Activated B cell treated with CpG ODN at 0.5 μM for 24 hours (primary cell): ENCODE measurements around the gene RNF152. TPM values are rescaled to one million over a fixed set of nuclear protein-coding genes. Genes with fewer than 3 reads are reported as not detected.

Experiments
- ATAC-seq: fragments of 200-7000 bp; cut with Tn5 transposase; one replicate; pipeline ENCODE4 v1.10.0; 2021; ENCODE audit warnings: low read depth, mild to moderate bottlenecking, moderate library complexity
- CTCF ChIA-PET: fragments of 350-600 bp; sonication (Branson Sonifier 250); formaldehyde crosslinking; loops from one replicate; lab custom pipeline; 2021; ENCODE audit warnings: antibody characterized with exemption; lab: Charles Lee
- POLR2A ChIA-PET: fragments of 350-600 bp; sonication (Branson Sonifier 250); formaldehyde crosslinking; loops from one replicate; lab custom pipeline; 2021; ENCODE audit warnings: antibody characterized with exemption; lab: Charles Lee
- DNase-seq: peaks from one replicate; pipeline ENCODE4 v3.0.0; 2022
- H3K27ac Mint-ChIP-seq: one replicate; pipeline ENCODE4 v1.8.0; 2020; ENCODE audit warnings: mixed read lengths
- H3K27me3 Mint-ChIP-seq: one replicate; pipeline ENCODE4 v1.8.0; 2021; ENCODE audit warnings: mixed read lengths
- H3K36me3 Mint-ChIP-seq: one replicate; pipeline ENCODE4 v1.8.0; 2021; ENCODE audit warnings: low read depth, mixed read lengths
- H3K4me1 Mint-ChIP-seq: one replicate; pipeline ENCODE4 v1.8.0; 2021; ENCODE audit warnings: mixed read lengths
- H3K4me3 Mint-ChIP-seq: one replicate; pipeline ENCODE4 v1.8.0; 2020; ENCODE audit warnings: mild to moderate bottlenecking, mixed read lengths
- H3K9me3 Mint-ChIP-seq: one replicate; pipeline ENCODE4 v1.8.0; 2020; ENCODE audit warnings: mixed read lengths
- CTCF ChIP-seq: fragments of 200-600 bp; IDR thresholded peaks from one replicate; pipeline ENCODE4 v1.8.0; 2022; ENCODE audit warnings: antibody characterized with exemption, mild to moderate bottlenecking
- intact Hi-C: fragments of 100-400 bp; cut with micrococcal nuclease; formaldehyde crosslinking; loops from one replicate; pipeline ENCODE4 v1.15.1; 2024
- total RNA-seq: library from RNA; stranded (reverse); gene quantifications from 2 replicates; pipeline ENCODE4 v1.2.3, GENCODE V29; 2022

The RNF152 gene
- total RNA-seq, 1 donor from 2014 or later, result 0.02 TPM

GRCh38 chr18:61883547-61883946 lies 9.3 kb downstream of the RNF152 start:
- H3K9me3 Mint-ChIP-seq, result no peaks in the 10 kb centered on the region
- H3K27me3 Mint-ChIP-seq, result peaks cover 5% of the 10 kb centered on the region
- H3K4me1 Mint-ChIP-seq, result no peaks in the 10 kb centered on the region
- intact Hi-C loops, result no loop called here
- no peaks in the 10 kb centered on the region for H3K36me3 Mint-ChIP-seq
- no peak overlapping the region for H3K27ac Mint-ChIP-seq
- ChIA-PET CTCF (no interaction called here), POLR2A (no interaction called here)
- ATAC-seq (no peak), DNase-seq (no peak)
- TF ChIP-seq CTCF, result no peak
- no peak overlapping the region for H3K4me3 Mint-ChIP-seq

DNA sequence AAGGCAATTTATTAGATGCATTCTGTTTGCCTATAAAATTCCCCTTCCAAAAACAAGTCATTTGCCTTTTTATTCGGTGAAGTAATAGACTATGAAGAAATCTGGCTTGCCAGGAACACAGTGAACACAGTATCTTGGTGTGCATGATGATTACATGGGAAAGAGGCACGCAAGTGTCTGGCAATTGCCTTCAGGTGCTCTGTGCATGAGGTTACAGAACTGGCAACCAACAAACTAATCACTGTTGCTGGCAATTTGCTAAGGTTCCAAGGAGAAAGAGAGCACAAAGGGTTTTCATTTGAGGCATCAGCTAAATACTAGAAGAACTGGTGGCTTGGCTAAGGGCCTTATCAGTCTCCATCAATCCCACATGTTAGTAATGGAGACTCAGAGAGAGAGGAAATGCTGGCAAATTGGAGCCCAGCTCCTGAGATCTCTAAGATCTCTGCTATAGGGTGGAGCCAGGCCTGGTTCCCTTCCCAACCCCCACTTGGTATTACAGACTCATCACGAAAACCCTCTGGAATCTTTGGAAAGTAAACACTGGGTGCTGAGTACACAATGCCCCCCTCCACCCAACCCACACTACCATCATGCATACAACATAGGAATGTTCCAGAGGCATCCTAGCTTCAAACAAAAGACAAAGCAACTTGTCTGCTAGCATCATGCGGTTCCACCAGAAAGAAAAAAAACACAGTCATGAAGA lies 10.4 kb downstream of the RNF152 start:
- H3K4me3 Mint-ChIP-seq, result no peak overlapping the region
- ChIA-PET CTCF (no interaction called here), POLR2A (no interaction called here)
- H3K36me3 Mint-ChIP-seq, result no peaks in the 10 kb centered on the region
- no peak for TF ChIP-seq CTCF
- ATAC-seq (no peak), DNase-seq (no peak)
- H3K9me3 Mint-ChIP-seq, result no peaks in the 10 kb centered on the region
- peaks cover 5% of the 10 kb centered on the region for H3K27me3 Mint-ChIP-seq
- no peak overlapping the region for H3K27ac Mint-ChIP-seq
- H3K4me1 Mint-ChIP-seq, result no peaks in the 10 kb centered on the region
- intact Hi-C loops, result no loop called here

DNA sequence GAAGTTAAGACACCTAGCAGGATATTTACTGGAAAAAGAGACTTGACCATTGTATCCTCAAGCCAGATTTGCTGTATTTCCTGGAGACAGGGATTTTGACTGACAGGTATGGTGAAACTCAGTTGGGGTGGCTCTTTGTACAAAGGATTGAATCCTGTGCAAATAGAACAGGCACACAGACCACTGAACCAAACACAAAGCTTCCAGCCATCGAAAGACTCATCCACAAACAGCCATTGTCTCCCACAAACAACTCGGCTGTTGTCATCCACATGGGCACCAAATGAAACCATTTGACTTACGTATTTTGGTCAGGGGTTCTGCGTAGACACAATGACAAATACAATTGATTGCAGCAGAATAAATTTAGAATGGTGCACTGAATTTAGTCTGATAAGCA lies 15.9 kb downstream of the RNF152 start:
- POLR2A ChIA-PET, result no interaction called here
- H3K4me3 Mint-ChIP-seq, result no peak overlapping the region
- no peaks in the 10 kb centered on the region for H3K36me3 Mint-ChIP-seq
- intact Hi-C loops, result no loop called here
- DNase-seq, result no peak
- H3K27me3 Mint-ChIP-seq, result peaks cover 3% of the 10 kb centered on the region
- ATAC-seq, result no peak
- no peaks in the 10 kb centered on the region for H3K4me1 Mint-ChIP-seq
- CTCF ChIA-PET, result no interaction called here
- no peak overlapping the region for H3K27ac Mint-ChIP-seq
- H3K9me3 Mint-ChIP-seq, result no peaks in the 10 kb centered on the region
- no peak for TF ChIP-seq CTCF

DNA sequence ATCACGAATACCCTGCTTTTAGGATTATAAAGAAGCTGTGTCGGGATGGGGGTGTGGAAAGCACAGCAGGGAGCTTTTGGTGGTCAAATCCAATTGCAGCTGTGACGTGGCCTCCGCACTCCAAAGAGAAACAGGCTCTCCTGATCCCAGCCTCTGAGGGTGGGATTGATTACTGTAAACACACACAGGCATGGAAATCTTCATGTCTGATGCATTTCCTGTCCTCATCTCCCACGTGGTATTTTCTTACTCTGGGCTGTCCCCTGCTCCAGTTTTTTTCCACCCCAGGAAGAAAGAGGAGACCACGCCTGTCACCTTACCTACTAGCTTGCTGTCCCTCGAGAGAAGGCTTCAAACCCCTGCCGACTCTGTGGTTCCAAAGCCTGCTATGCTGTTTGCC lies 22.7 kb downstream of the RNF152 start:
- ATAC-seq (no peak), DNase-seq (no peak)
- H3K36me3 Mint-ChIP-seq, result no peaks in the 10 kb centered on the region
- POLR2A ChIA-PET, result no interaction called here
- TF ChIP-seq CTCF, result no peak
- H3K9me3 Mint-ChIP-seq, result no peaks in the 10 kb centered on the region
- H3K27me3 Mint-ChIP-seq, result no peaks in the 10 kb centered on the region
- CTCF ChIA-PET, result no interaction called here
- intact Hi-C loops, result no loop called here
- H3K4me3 Mint-ChIP-seq, result no peak overlapping the region
- no peaks in the 10 kb centered on the region for H3K4me1 Mint-ChIP-seq
- no peak overlapping the region for H3K27ac Mint-ChIP-seq

DNA sequence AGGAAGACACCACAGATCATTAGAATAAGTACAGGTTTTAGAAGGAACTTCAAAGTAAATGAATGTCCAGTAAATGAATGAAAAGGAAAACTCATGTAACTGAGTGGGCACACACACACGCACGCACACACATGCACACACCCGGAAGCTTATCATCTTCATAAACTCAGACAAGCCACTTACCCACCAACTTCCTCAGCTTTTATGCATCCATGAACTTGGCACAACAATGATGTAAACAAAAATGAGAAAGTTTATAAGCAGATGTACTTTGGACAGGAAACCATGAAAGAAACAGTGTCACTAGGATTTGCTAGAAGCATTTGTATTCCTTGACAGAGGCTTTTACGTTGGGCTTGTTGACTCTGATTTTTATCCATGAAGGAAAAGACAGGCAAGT lies 23.2 kb downstream of the RNF152 start:
- POLR2A ChIA-PET, result no interaction called here
- no peak overlapping the region for H3K4me3 Mint-ChIP-seq

More for the DNA sequence above, 23.2 kb downstream of the RNF152 start:
- Mint-ChIP-seq H3K36me3 (no peaks in the 10 kb centered on the region), H3K27ac (no peak overlapping the region), H3K9me3 (no peaks in the 10 kb centered on the region), H3K4me1 (no peaks in the 10 kb centered on the region), H3K27me3 (no peaks in the 10 kb centered on the region)
- CTCF ChIA-PET, result no interaction called here
- ATAC-seq (no peak), DNase-seq (no peak)
- TF ChIP-seq CTCF, result no peak
- intact Hi-C loops, result no loop called here
